Type B pancreatic cell (in vitro differentiated cells): ENCODE results near the gene TPRA1. TPM values are rescaled to one million over a fixed set of nuclear protein-coding genes. Genes with fewer than 3 reads are reported as not detected.

Source experiments
- DNase-seq: peaks from one replicate; pipeline ENCODE4 v3.0.0; 2021; ENCODE audit warnings: mixed read lengths; ENCODE audit not compliant: unreplicated experiment; ENCODE audit errors: extremely low spot score
- H3K27ac Mint-ChIP-seq: 2 replicates; pipeline ENCODE4 v1.8.0; 2021; ENCODE audit warnings: mild to moderate bottlenecking, mixed read lengths
- H3K27me3 Mint-ChIP-seq: 2 replicates; pipeline ENCODE4 v1.8.0; 2021; ENCODE audit warnings: mixed read lengths
- H3K36me3 Mint-ChIP-seq: 2 replicates; pipeline ENCODE4 v1.8.0; 2021; ENCODE audit warnings: mixed read lengths
- H3K4me1 Mint-ChIP-seq: one replicate; pipeline ENCODE4 v1.8.0; 2021; ENCODE audit warnings: mixed read lengths; ENCODE audit not compliant: unreplicated experiment
- H3K4me3 Mint-ChIP-seq: 2 replicates; pipeline ENCODE4 v1.8.0; 2021; ENCODE audit warnings: mild to moderate bottlenecking, mixed read lengths
- H3K9me3 Mint-ChIP-seq: 2 replicates; pipeline ENCODE4 v1.8.0; 2021; ENCODE audit warnings: mixed read lengths
- total RNA-seq: library from RNA; stranded (reverse); gene quantifications from 2 replicates; pipeline ENCODE4 v1.2.1, GENCODE V29; 2021; ENCODE audit warnings: low replicate concordance
- TF ChIP-seq, protein P1 (sequence below): fragments of 200-600 bp; sonication (generic); conservative IDR thresholded peaks from 2 replicates; pipeline ENCODE4 v1.5.0; 2021; ENCODE audit warnings: antibody characterized with exemption, mild to moderate bottlenecking

Gene TPRA1
- total RNA-seq, 1 donor from 2014 or later: 35.2 TPM

DNA sequence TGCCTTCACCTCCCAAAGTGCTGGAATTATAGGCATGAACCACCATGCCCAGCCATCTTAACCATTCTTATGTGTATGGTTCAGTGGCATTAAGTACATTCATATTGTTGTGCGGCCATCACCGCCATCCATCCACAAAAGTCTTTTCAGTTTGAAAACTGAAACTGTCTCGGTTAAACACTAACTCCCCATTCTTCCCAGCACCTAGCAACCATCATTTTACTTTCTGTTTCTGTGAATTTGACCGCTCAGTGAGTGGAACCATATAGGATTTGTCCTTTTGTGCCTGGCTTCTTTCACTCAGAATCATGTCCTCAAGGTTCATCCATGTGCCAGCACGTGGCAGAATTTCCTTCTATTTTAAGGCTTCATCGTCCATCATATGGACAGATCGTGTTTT is 13.5 kb upstream of the TPRA1 start:
- peaks cover 12% of the 10 kb centered on the region for H3K4me1 Mint-ChIP-seq
- H3K36me3 Mint-ChIP-seq: peaks cover 33% of the 10 kb centered on the region
- H3K9me3 Mint-ChIP-seq: no peaks in the 10 kb centered on the region
- no peaks in the 10 kb centered on the region for H3K27me3 Mint-ChIP-seq
- no peak for DNase-seq
- no peak overlapping the region for H3K4me3 Mint-ChIP-seq
- TF ChIP-seq, protein P1, sequence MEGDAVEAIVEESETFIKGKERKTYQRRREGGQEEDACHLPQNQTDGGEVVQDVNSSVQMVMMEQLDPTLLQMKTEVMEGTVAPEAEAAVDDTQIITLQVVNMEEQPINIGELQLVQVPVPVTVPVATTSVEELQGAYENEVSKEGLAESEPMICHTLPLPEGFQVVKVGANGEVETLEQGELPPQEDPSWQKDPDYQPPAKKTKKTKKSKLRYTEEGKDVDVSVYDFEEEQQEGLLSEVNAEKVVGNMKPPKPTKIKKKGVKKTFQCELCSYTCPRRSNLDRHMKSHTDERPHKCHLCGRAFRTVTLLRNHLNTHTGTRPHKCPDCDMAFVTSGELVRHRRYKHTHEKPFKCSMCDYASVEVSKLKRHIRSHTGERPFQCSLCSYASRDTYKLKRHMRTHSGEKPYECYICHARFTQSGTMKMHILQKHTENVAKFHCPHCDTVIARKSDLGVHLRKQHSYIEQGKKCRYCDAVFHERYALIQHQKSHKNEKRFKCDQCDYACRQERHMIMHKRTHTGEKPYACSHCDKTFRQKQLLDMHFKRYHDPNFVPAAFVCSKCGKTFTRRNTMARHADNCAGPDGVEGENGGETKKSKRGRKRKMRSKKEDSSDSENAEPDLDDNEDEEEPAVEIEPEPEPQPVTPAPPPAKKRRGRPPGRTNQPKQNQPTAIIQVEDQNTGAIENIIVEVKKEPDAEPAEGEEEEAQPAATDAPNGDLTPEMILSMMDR: no peak
- no peak overlapping the region for H3K27ac Mint-ChIP-seq

DNA sequence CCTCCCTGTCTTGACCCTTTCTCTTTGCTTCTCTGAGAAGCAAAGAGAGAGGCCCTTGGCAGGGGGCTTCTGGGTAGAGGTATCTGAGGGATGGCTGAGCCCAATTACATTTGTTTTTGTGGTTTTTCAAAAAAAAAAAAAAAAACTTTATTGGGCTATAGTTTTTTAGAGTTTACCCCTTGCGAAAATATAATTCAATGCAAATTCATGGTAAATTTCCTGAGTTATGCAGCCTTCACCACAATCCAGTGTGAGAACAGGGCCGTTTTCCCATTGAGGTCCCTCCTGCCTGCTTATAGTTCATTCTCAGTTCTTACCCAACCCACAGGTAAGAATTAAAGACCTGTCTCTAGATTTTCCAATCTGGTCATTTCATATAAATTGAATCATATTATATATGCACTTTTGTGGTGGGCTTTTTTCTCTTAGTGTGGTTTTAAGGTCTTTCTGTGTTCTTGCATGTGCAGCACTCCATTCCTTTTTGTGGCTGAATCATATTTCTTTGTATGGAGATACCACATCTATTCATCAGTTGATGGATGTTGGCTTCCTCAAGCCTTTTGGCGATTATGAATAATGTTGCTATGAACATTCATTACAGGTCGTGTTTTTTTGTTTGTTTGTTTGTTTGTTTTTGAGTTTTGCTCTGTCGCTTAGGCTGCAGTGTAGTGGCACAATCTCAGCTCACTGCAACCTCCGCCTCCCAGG is 10.4 kb upstream of the TPRA1 start:
- peaks cover 2% of the 10 kb centered on the region for H3K27me3 Mint-ChIP-seq
- H3K36me3 Mint-ChIP-seq: peaks cover 16% of the 10 kb centered on the region

DNA sequence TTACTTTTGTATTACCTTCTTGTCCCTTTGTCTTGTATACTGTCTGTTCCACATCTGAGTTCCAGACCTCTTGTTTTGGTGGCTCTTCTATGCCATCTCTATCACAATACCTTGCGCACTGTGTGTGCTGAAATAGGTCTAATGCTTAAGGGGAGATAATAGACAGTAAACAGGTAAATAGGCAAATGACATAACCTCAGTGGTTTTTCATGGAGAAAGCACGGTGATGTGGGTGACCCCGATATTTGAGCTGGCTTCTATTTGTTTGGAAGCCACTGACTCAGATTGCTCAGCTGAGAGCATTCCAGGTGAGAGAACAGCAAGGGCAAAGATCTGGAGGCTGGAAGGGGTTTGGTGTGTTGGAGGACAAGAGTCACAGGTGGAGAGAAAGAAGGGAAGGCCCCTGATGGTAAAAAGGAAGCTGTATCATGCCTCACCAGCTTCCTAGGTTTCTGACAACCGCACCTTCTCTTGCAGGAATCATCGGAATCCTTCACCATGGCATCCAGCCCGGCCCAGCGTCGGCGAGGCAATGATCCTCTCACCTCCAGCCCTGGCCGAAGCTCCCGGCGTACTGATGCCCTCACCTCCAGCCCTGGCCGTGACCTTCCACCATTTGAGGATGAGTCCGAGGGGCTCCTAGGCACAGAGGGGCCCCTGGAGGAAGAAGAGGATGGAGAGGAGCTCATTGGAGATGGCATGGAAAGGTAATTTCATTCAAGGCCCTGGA is 8.5 kb upstream of the TPRA1 start:
- Mint-ChIP-seq H3K36me3 (peaks cover 13% of the 10 kb centered on the region), H3K4me1 (peaks cover 21% of the 10 kb centered on the region), H3K27me3 (peaks cover 11% of the 10 kb centered on the region), H3K27ac (peak overlapping the region; percentile 85), H3K4me3 (peak overlapping the region; percentile 91), H3K9me3 (no peaks in the 10 kb centered on the region)
- no peak for DNase-seq
- TF ChIP-seq, protein P1: no peak

More for the DNA sequence above, 10.4 kb upstream of the TPRA1 start:
- no peak overlapping the region for H3K27ac Mint-ChIP-seq
- TF ChIP-seq, protein P1: no peak
- H3K4me1 Mint-ChIP-seq: peaks cover 21% of the 10 kb centered on the region
- peak overlapping the region; percentile 62 for H3K4me3 Mint-ChIP-seq
- H3K9me3 Mint-ChIP-seq: no peaks in the 10 kb centered on the region
- no peak for DNase-seq

DNA sequence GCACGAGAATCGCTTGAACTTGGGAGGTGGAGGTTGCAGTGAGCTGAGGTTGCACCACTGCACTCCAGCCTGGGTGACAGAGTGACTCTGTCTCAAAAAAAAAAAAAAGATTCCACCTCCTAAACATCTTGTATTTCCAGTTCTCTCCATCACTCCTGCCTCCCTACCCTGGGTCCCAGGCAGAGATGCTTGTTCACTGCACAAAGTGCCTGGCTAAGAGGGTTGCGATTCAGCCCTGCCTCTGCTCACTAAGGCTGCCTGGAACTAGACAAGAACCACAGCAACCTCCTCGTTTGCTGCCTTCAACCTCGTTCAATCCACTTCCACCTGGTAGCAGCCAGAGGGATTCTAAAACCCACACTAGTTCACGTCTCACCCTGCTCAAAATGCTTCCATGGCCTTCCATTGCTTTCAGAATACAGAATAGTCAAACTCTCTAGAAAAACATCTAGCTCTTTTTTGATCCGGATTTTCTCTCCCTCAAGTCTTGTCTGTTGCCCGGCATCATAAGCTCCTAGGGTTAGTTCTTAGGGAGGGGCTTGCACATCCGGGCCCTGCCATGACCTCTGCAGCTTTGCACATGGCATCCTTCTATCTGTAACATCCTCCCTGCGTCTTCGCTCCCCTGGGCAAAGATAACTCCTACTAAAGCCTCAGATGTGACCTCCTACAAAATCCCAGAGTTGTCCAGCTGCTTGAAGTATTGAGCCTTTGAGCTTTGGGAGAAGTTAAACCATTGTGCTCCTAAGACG is 6.7 kb upstream of the TPRA1 start:
- peaks cover 16% of the 10 kb centered on the region for H3K4me1 Mint-ChIP-seq
- no peaks in the 10 kb centered on the region for H3K9me3 Mint-ChIP-seq
- peaks cover 14% of the 10 kb centered on the region for H3K27me3 Mint-ChIP-seq
- H3K36me3 Mint-ChIP-seq: peaks cover 6% of the 10 kb centered on the region
- no peak for DNase-seq
- H3K27ac Mint-ChIP-seq: peak overlapping the region; percentile 85
- TF ChIP-seq, protein P1: no peak
- H3K4me3 Mint-ChIP-seq: peak overlapping the region; percentile 91

DNA sequence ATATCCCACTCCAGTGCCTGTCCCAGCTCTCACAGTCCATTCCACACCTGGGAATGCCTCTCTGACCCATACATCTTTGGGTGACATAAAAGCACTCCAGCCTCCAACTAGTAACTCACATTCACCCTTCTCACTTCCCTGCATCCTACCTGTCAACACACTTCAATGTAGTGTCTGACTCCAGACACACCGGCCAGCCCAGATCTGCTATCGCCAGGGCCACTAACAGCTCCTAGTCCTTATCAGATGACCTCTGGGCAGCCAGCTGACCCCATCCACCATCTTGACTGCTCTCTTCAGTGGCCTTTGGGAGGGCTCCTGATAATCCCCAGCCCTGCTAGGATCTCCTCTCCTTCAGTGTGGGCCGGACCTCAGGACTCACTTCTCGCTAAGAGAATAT is 4.8 kb upstream of the TPRA1 start:
- Mint-ChIP-seq H3K9me3 (no peaks in the 10 kb centered on the region), H3K4me3 (peak overlapping the region; percentile 2), H3K27ac (no peak overlapping the region), H3K4me1 (peaks cover 17% of the 10 kb centered on the region), H3K36me3 (no peaks in the 10 kb centered on the region), H3K27me3 (peaks cover 17% of the 10 kb centered on the region)
- TF ChIP-seq, protein P1: no peak
- DNase-seq: no peak
